Ovary (tissue), 9 donors: Measurements from ENCODE around the gene FOXP1. TPM values are rescaled to one million over a fixed set of nuclear protein-coding genes. Genes with fewer than 3 reads are reported as not detected.

Source experiments
- DNase-seq, 5 donors: peaks; one replicate each; pipeline ENCODE4 v3.0.0-alpha.2; 2019 to 2020
- H3K27ac ChIP-seq, 2 donors: fragments of 200-600 bp; one replicate each; pipeline versions ENCODE4 v1.5.1 to v1.8.0; 2019 to 2022
- H3K27me3 ChIP-seq: fragments of 200-600 bp; one replicate; pipeline ENCODE4 v1.8.0; 2022
- H3K36me3 ChIP-seq: fragments of 200-600 bp; sonication (generic); one replicate; pipeline ENCODE4 v1.5.1; 2019
- H3K4me1 ChIP-seq: one replicate; pipeline ENCODE4 v1.8.1; 2013; ENCODE audit warnings: mild to moderate bottlenecking, moderate library complexity; ENCODE audit not compliant: insufficient read depth
- H3K4me3 ChIP-seq: fragments of 200-600 bp; sonication (generic); one replicate; pipeline ENCODE4 v1.5.1; 2017
- H3K9me3 ChIP-seq, 2 donors: fragments of 200-600 bp in 1 of 2; sonication (generic) in 1 of 2; one replicate each; pipeline versions ENCODE4 v1.5.1 to v1.8.1; 2013 to 2019; ENCODE audit warnings: mild to moderate bottlenecking in 1 of 2, moderate library complexity in 1 of 2
- EP300 ChIP-seq: sonication (generic); formaldehyde crosslinking; IDR thresholded peaks from one replicate; pipeline ENCODE4 v1.6.1; 2017; ENCODE audit warnings: antibody characterized with exemption
- POLR2A ChIP-seq: fragments of 450-650 bp; IDR thresholded peaks from one replicate; pipeline ENCODE4 v1.6.1; 2017; ENCODE audit warnings: antibody characterized with exemption, mild to moderate bottlenecking, moderate library complexity
- WGBS, 3 donors: extraction: QIAGEN DNeasy Blood & Tissue Kit in 1 of 3; methylation state at CpG; one replicate each; pipeline versions ENCODE4 v1.1.5 to v1.1.7; 2013 to 2017; 5-methylcytosine and 5-hydroxymethylcytosine counted together
- intact Hi-C, 4 donors: fragments of 100-400 bp; cut with DNase I; formaldehyde crosslinking; loops; one replicate each; pipeline versions ENCODE4 v1.11.0 to v1.15.1; 2022 to 2023
- polyA plus RNA-seq, 2 donors: library from polyadenylated mRNA; stranded (reverse); fragments of 200-250 nt in 1 of 2; fragments of 350-450 nt in 1 of 2; fragmentation: Illumina TruSeq in 1 of 2; extraction: RNeasy Lipid Tissue Mini Kit (QIAGEN cat#74804) in 1 of 2; gene quantifications; one replicate each; pipeline ENCODE4 v1.2.3, GENCODE V29; 2013 to 2014
- total RNA-seq, 7 donors: library from RNA; depleted of rRNA in 2 of 7; stranded (reverse); fragments of >200 nt in 2 of 7; fragmentation: NEBNext Ultra II Directional in 3 of 7; extraction: Animal tissue kit (Norgen Biotek cat#: 25700) in 3 of 7; gene quantifications; one replicate each; pipeline versions ENCODE4 v1.1.0 to v1.2.4, GENCODE V29; 2016 to 2023
- TF ChIP-seq, protein P1 (sequence below), 3 donors: fragments of 450-650 bp in 2 of 3; fragments of 200-600 bp in 1 of 3; IDR thresholded peaks; one replicate each; pipeline versions ENCODE4 v1.5.1 to v1.8.0; 2016 to 2022; ENCODE audit warnings: antibody characterized with exemption in 3 of 3, mild to moderate bottlenecking in 1 of 3
- donor health status: DM: no; HTN: no; CAD: no; lungs with moderate emphysema.
- donor health status: DM: no; HTN: no; CAD: no.
- donor health status: Bipolar disorder and iron deficiency.
- donor health status: DM: yes; HTN: yes; CAD: no.
- donor health status: DM: no; HTN: no; CAD: no.
- donor health status: DM: yes; HTN: yes; CAD: no.

The FOXP1 gene
- total and polyA plus RNA-seq, 9 donors: 31.7 to 126 (median 114) TPM

- no peak overlapping the region for H3K4me3 ChIP-seq
- no peak overlapping the region for H3K27ac ChIP-seq
- H3K9me3 ChIP-seq: no peaks in the 10 kb centered on the region
- TF ChIP-seq, protein P1, sequence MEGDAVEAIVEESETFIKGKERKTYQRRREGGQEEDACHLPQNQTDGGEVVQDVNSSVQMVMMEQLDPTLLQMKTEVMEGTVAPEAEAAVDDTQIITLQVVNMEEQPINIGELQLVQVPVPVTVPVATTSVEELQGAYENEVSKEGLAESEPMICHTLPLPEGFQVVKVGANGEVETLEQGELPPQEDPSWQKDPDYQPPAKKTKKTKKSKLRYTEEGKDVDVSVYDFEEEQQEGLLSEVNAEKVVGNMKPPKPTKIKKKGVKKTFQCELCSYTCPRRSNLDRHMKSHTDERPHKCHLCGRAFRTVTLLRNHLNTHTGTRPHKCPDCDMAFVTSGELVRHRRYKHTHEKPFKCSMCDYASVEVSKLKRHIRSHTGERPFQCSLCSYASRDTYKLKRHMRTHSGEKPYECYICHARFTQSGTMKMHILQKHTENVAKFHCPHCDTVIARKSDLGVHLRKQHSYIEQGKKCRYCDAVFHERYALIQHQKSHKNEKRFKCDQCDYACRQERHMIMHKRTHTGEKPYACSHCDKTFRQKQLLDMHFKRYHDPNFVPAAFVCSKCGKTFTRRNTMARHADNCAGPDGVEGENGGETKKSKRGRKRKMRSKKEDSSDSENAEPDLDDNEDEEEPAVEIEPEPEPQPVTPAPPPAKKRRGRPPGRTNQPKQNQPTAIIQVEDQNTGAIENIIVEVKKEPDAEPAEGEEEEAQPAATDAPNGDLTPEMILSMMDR (IDR thresholded peaks at IDR 0.05): no peak
- no peak for TF ChIP-seq POLR2A
- no peak for DNase-seq
- no peaks in the 10 kb centered on the region for H3K4me1 ChIP-seq
- WGBS, 3 donors: 81 to 92% (median 84%) methylated on average over 2 of the region's 2 CpGs
- H3K36me3 ChIP-seq: no peaks in the 10 kb centered on the region
- intact Hi-C loops: no loop called here
- no peaks in the 10 kb centered on the region for H3K27me3 ChIP-seq
Measured at GRCh38 chr3:71282976-71283375, 300.6 kb downstream of the FOXP1 start.

DNA sequence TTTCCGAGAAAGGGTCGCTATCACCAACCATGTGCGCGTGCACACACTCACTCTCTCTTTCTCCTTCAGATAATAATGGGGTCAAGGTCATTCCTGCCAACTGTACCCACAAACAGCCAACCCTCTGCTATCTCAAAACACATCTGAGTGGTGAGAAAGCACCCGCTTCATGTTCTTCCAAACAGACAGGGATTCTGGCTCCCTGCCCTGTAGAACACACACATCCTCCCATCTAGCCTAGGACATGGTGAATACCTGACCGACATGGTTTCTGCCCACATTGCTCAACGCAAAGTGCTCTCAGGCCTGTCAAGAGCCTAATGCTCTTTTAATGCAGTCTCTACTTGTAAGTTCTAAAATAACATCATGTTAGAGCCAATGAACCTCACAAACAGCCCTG is 302.2 kb downstream of the FOXP1 start:
- Histone ChIP-seq H3K9me3 (no peaks in the 10 kb centered on the region), H3K27me3 (no peaks in the 10 kb centered on the region), H3K27ac (no peak overlapping the region), H3K36me3 (no peaks in the 10 kb centered on the region), H3K4me1 (no peaks in the 10 kb centered on the region), H3K4me3 (no peak overlapping the region)
- TF ChIP-seq POLR2A: no peak
- TF ChIP-seq, protein P1 (IDR thresholded peaks at IDR 0.05): no peak
- 84 to 97% (median 95%) methylated on average over 7 of the region's 7 CpGs for WGBS, 3 donors
- DNase-seq: no peak
- intact Hi-C loops: no loop called here

DNA sequence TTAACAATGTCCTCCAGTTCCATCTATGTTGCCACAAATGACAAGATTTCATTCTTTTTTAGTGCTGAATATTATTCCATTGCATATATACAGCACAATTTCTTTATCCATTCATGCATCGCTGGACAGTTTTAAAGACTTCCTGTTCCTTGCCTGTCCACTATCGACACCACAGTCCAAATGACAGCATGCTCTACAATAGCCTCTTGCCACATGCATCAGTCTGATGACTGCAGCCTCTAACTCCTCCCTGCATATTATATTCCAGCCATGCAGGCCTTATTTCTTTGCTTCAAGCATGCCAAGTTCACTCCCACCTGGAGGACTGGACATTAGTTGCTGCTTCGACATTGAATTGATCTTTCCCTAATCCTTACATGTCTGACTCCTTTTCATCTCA is 306.2 kb downstream of the FOXP1 start:
- no peaks in the 10 kb centered on the region for H3K36me3 ChIP-seq
- intact Hi-C loops: no loop called here
- no peak for DNase-seq
- TF ChIP-seq, protein P1 (IDR thresholded peaks at IDR 0.05): no peak
- TF ChIP-seq EP300: no peak
- no peak for TF ChIP-seq POLR2A
- H3K27me3 ChIP-seq: no peaks in the 10 kb centered on the region
- H3K9me3 ChIP-seq: no peaks in the 10 kb centered on the region
- no peak overlapping the region for H3K27ac ChIP-seq
- no peak overlapping the region for H3K4me3 ChIP-seq
- WGBS, 3 donors: 91 to 94% (median 92%) methylated on average over 3 of the region's 3 CpGs
- H3K4me1 ChIP-seq: no peaks in the 10 kb centered on the region

- TF ChIP-seq POLR2A: no peak
- no peak for TF ChIP-seq EP300
- TF ChIP-seq, protein P1 (IDR thresholded peaks at IDR 0.05): no peak
- intact Hi-C loops: no loop called here
- H3K27me3 ChIP-seq: no peaks in the 10 kb centered on the region
- WGBS, 3 donors: 96 to 98% (median 96%) methylated on average over 4 of the region's 4 CpGs
- H3K4me1 ChIP-seq: no peaks in the 10 kb centered on the region
- H3K36me3 ChIP-seq: no peaks in the 10 kb centered on the region
- H3K4me3 ChIP-seq: no peak overlapping the region
- H3K27ac ChIP-seq: no peak overlapping the region
- H3K9me3 ChIP-seq: no peaks in the 10 kb centered on the region
- no peak for DNase-seq
Measured at GRCh38 chr3:71276531-71276930, 307.0 kb downstream of the FOXP1 start.

DNA sequence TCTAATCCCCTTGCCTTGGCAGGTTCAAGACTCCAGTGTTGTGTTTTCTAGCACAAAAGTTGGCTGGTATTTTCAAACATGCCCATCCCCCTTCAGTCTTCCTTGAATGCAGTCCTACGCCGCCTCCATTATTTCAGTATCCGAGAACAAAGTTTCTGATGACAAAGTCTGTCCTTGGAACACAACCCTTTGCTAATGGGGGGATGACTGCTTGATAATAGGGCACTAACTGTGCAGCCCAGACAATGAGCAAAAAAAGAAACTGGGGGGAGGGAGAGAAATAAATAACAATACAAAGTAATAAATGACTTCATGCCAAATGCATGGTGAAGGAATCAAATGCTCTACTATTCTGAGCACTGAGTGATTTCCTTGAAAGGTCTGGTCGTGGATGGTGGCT is 310.1 kb downstream of the FOXP1 start:
- H3K27ac ChIP-seq: no peak overlapping the region
- no peaks in the 10 kb centered on the region for H3K4me1 ChIP-seq
- H3K9me3 ChIP-seq: no peaks in the 10 kb centered on the region
- H3K4me3 ChIP-seq: no peak overlapping the region
- intact Hi-C loops: no loop called here
- TF ChIP-seq POLR2A (no peak), EP300 (no peak)
- TF ChIP-seq, protein P1 (IDR thresholded peaks at IDR 0.05): no peak
- H3K27me3 ChIP-seq: no peaks in the 10 kb centered on the region
- no peaks in the 10 kb centered on the region for H3K36me3 ChIP-seq
- WGBS, 3 donors: 95 to 99% (median 97%) methylated on average over 4 of the region's 4 CpGs
- DNase-seq: no peak
